Stimulated activated CD8-positive, alpha-beta memory T cell treated with anti-CD3 and anti-CD28 coated beads, Interleukin-4, amount 100 ng/mL, for 48 hours (primary cell): ENCODE results near the gene IL19.
"Not testable (repeated sequence)": the region's sequence is repeated elsewhere in the genome, so short reads cannot be mapped to it uniquely, and the experiment has no call there.

Experiments
- DNase-seq: peaks from one replicate; pipeline ENCODE4 v3.0.0-alpha.2; 2020

IL19 gene

DNA sequence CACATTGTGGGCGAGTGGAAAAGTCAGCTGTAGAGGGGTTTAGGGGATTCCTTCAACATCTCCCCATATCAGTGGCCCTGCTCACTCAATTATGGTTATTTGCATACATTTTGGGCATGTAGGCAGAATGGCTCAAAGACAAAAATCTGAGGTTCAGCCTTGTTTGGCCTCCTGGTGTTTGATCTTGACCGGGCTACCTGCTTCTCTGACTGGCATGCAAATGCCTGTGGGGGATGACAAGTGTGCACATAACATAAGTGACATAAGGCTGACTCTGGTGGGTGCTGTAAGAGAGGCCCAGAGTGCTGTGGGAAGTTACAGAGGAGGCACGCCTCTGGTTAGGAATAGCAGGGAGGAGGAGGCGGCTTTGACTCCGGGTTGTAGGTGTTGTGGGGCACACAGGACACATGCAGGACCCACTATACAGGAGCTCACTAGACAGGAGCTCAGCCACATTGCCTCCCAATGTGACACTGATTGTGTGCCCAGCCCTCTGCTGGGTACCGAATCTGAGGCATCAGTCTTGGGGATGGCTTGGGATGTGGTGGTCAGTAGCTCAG is 29.4 kb upstream of the IL19 start:
- no peak for DNase-seq

DNA sequence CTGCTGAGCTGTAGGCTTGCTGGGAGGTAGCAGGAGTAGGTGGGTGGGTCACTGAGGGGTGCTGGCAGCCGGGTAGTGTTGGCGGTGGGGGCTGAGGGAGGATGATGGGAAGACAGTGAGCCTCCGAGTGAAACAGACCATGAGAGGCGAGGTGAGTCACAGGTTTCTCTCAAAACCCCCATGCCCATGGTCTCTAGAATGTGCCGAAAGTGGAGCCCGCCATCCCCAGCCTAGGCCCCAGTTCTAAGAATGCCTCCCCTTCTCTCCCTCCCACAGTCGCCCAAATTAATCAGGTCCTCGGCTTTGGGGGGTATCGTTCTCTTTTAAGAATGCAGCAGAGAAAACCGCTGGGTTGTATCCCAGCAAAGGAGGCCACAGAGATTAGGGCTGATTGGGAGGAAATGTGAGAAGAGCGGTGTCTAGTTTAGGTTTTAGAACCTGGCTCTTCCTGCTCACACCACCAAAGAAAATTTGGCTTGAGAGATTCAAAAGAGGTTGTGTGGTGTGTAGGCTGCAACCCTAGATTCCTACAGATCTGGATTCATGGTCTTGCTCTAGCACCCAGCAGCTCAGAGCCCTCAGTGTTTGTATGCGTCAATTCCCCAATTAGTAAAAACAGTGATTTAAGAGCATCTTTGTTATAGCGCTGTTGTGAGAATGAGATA is 27.7 kb upstream of the IL19 start:
- DNase-seq = peak; percentile 76

GRCh38 chr1:206744683-206745082 is 25.9 kb upstream of the IL19 start:
- no peak for DNase-seq

DNA sequence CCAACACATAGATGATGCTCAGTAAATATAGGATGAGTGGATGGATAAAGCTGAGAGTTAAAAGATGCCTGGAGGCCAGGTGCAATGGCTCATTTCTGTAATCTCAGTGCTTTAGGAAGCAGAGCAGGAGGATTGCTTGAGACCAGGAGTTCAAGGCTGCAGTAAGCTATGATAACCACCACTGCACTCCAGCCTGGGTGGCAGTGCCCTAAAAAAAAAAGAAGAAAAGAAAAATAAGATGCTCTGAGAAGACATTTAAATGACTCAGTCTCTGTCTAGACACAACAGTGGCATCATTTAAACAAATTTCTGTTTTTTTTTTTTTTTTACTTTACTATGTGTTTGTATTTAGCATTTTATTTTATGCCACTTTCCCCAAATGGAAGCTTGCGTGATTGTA is 25.3 kb upstream of the IL19 start:
- no peak for DNase-seq

DNA sequence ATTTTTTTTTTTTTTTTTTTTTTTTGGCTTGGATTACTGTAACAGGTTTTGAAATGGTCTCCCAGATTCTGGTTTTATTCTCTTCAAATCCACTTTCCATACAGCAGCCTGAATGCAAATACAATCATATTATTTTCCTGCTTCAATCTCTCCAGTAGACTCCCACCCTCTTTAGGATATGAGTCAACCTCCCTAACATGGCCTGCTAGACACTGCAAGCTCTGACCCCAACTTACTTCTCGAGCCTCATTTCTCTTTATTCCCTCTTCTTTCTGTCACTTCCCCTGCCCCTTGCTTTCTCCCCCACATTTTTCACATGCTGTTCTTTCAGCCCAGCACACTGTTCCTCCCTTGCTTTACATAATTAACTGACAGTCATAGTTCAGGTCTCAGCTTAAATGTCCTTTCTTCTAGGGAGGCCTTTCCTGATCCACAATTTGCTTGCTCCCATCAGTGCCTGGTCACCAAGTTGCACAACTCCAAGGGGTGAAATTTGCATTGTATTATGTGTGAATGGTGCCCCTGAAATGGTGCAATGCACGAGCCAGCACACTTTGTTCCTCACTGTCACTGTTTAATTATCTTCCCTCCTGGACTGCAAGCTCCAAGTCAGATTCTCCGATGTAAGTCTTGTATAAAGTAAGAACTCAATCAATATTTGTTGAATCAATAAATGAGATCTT is 22.1 kb upstream of the IL19 start:
- DNase-seq = no peak

DNA sequence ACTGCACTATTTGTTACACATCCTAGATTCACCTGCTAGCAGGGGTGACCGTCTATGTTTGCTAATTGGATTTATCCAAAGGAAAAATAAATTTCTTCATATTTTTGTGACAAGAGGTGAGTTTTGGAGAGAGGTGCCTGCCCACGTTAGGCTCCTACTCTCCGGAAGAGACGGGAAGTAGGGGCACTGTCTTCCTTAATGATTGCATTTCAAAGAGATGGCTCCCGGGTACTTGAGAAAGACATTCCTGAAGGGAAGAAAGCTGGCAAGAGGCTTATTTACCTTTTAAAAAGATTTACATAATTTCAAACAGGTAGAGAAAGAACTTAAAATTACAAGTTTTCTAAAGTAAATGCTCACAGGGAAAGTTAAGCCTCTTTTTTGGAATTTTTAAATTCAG is 18.7 kb upstream of the IL19 start:
- no peak for DNase-seq

DNA sequence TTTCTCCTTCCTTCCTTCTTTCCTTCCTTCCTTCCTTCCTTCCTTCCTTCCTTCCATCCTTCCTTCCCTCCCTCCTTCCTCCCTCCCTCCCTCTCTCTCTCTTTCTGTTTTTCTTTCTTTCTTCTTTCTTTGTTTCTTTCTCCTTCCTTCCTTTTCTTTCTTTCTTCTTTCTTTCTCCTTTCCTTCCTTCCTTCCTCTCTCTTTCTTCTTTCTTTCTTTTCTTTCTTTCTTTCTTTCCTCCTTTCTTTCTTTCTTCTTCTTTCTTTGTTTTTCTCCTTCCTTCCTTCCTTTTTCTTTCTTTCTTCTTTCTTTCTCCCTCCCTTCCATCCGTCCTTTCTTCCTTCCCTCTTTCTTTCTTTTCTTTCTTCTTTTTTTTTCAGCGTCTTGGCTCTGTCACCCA is 18.1 kb upstream of the IL19 start:
- no peak for DNase-seq

GRCh38 chr1:206753141-206753540 is 17.4 kb upstream of the IL19 start:
- DNase-seq = no peak

DNA sequence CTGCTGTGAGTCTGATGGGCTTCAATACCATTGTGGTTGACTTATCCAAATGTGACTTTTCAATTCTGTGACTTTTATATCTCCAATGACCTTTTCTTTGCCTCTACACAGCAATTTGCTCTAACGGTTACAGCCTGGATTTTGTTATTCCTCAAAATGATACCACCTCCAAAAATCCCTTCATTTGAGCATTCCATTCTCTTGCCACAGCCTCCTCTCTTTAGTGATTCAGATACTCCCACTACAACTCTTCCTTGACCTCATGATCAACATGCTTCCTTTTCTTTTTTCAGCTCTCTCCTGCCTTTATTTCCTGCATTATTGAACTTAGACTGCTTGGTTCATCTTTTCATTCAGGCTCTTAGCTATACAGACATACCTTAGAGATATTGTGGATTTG is 16.6 kb upstream of the IL19 start:
- DNase-seq = no peak

DNA sequence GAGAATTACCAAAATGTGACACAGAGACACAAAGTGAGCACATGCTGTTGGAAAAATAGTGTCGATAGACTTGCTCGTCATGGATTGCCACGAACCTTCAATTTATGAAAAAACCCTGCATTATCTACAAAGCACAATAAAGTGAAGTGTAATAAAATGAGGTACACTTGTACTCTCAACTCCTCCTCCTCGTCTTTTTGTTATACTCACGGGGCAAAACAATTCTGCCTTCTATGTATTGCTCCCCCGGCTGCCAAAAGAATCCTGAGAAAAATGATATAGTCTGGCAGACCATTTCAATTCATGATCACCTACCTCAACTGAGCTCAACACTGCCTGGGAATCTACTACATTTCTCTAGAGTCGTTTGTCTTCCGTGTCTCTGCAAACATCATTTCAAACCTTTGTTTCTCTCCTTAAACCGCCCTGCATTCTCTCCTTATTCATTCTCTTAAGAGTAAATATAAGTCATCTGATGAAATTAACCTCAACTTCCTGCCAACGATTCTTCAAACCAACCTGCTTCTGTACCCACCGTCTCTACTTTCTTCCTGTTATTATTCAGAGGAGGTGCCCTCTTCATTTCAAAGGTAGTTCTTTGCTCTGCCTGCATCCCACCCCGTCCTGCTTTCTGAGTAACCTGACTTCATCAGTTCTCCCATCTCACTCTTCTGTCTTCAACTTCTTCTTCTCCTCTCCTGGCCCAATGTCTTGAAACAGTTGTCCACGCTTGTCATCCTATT is 12.9 kb upstream of the IL19 start:
- DNase-seq = no peak

- no peak for DNase-seq
Measured at GRCh38 chr1:206760590-206760989, 10.0 kb upstream of the IL19 start.

- DNase-seq = no peak
Measured at GRCh38 chr1:206761159-206761768, 9.3 kb upstream of the IL19 start.

GRCh38 chr1:206762741-206763364 is 7.7 kb upstream of the IL19 start:
- not testable (repeated sequence) for DNase-seq

DNA sequence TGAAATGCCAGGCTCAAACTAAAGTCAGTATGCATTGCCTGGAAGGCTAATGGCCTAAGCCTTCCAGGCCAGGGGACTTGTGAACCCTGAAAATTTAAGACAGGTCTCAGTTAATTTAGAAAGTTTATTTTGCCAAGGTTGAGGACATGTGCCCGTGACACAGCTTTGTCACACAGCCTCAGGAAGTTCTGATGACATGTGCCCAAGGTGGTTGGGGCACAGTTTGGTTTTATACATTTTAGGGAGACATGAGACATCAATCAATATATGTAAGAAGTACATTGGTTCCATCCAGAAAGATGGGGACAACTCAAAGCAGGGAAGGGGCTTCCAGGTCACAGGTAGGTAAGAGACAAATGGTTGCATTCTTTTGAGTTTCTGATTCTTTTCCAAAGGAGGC is 4.8 kb upstream of the IL19 start:
- DNase-seq = not testable (repeated sequence)

DNA sequence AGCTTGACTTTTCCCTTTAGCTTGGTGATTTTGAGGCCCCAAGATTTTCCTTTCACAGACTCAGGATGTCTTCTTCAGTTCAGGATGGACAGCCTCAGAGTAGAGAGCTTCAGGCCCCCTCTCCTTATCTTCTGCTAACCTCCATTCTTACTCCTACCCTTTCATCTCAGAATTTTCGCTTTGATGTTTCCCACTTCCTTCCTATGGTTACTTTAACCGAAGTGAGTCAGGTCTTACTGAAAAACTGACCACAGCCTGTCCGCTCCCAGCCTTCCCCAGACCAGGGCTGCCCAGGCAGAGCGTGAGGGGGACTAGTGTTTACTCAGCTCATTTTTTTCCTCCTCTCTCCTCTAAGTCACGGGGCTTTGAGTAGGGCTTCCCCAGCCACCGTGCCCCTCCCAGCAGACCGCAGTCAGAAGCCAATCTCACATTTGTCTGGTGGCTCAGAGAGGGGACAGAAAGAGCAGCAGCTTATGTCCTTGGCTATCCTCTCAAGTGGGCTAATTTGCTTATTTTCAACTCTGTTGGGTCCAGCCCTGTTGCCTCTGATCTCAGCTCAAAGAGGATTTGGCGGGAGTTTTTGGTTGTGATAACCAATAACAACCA is 4.2 kb upstream of the IL19 start:
- peak; percentile 81 for DNase-seq

GRCh38 chr1:206768472-206769303 is 1.9 kb upstream of the IL19 start:
- DNase-seq = no peak

DNA sequence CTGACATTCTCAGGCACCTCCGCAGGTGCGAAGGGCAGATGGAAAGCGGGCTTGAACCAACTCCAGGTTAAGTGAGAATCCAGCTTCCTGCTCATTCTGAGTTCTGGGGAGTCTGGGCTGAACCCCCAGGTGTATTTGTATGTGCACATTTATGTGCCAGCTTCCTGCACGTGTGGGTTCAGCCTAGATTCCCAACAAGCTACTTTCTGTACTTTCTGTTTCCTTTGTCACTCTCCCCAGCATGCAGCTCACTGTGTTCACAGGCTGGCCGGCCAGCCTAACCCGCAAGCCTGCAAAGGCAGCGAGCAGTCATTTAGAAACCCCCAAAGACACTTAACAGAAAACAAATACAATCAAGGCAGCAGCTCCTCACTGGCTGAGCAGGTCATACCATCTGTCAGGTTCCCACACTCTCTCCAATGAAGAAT is 1.3 kb upstream of the IL19 start:
- DNase-seq = peak; percentile 72

GRCh38 chr1:206771338-206771692 is 742 bp downstream of the IL19 start:
- no peak for DNase-seq

DNA sequence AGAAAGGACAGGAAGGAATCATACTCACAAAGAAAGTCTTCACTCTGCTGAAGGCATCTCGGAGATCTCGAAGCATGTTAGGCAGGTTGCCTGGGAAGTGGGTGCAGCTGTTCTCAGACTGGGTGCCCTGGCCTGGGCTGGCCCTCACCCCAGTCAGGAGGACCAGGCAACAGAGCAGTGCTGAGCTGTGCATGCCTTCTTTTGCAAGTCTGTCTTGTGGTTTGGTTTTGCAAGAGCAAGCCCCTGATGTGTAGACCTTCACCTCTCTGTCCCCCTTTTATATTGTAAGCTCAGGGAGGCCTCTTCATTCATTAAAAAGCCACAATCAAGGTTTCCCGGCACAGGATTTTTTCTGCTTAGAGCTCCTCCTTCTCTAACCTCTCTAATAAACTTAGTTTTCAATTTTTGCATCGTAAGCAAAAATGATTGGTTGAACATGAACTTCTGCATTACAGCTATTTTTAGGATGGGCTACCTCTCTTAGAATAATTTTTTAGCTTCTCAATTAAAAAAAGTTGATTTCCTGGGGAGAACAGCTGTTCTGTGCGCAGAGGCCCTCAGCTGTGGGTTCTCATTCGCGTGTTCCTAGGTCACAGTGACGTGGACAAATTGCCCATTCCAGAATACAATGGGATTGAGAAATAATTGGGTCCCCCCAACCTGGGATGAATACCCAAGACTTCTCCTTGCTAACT is 1.8 kb downstream of the IL19 start, which contains the start of gene IL10:
TSS of gene IL10 (minus strand) at position 252 of the 695 bp plus-strand sequence. CDS start at position 193, 59 bp downstream.
- no peak for DNase-seq

- DNase-seq = no peak
Measured at GRCh38 chr1:206774093-206774492, 3.5 kb downstream of the IL19 start.

DNA sequence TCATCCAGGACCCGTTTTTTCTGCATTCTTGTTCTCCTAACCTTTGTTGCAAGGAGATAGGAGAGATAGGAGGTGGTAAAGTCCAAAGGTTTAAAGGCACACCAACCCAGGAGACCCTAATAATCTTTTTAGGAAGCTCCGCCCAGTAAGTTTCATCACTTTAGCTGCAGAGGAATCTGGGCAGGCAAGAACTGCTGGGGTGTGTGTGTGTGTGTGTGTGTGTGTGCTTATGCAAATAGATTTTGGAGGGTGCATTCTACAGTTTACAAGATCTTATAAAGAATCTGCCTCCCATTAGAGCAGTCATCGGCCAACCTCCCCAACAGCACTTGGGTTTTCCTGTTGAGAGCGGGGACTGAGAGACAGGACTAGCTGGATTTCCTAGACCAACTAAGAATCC is 5.7 kb downstream of the IL19 start:
- DNase-seq = no peak
